DND-41 (cell line): ENCODE results near the gene GNAS-AS1.
A peak's percentile ranks its signal among the peaks of the same experiment; 100 is the strongest.

ENCODE experiments used
- ATAC-seq: fragments of 200-7000 bp; cut with Tn5 transposase; 3 replicates; pipeline ENCODE4 v1.9.1; 2021; ENCODE audit warnings: low read depth; ENCODE audit not compliant: insufficient read depth
- DNase-seq: peaks from one replicate; pipeline ENCODE4 v3.0.0-alpha.2; 2020
- H2AFZ ChIP-seq: 2 replicates; pipeline ENCODE4 v1.6.0; 2012; ENCODE audit warnings: low read depth, low read length
- H3K27ac ChIP-seq: 2 replicates; pipeline ENCODE4 v1.5.1; 2012; ENCODE audit warnings: low read length, inconsistent platforms
- H3K27me3 ChIP-seq: fragments of 200-600 bp; sonication (generic); 2 replicates; pipeline ENCODE4 v1.6.0; 2012; ENCODE audit warnings: low read length, mild to moderate bottlenecking, inconsistent platforms; ENCODE audit not compliant: insufficient read depth, poor library complexity
- H3K36me3 ChIP-seq: 2 replicates; pipeline ENCODE4 v1.5.1; 2012; ENCODE audit warnings: low read length, inconsistent platforms; ENCODE audit not compliant: insufficient read depth
- H3K4me1 ChIP-seq: 2 replicates; pipeline ENCODE4 v1.5.1; 2012; ENCODE audit warnings: mild to moderate bottlenecking, low read length; ENCODE audit not compliant: insufficient read depth
- H3K4me2 ChIP-seq: 2 replicates; pipeline ENCODE4 v1.6.0; 2012; ENCODE audit warnings: mild to moderate bottlenecking, moderate library complexity, low read length, inconsistent platforms; ENCODE audit not compliant: insufficient read depth
- H3K4me3 ChIP-seq, 2 experiments: fragments of 200-600 bp in 1 of 2; shearing (Covaris generic) in 1 of 2; 2 replicates each; pipeline ENCODE4 v1.5.1; 2012 to 2016; ENCODE audit warnings: inconsistent platforms in 2 of 2, low read length in 2 of 2, mild to moderate bottlenecking in 2 of 2, low read depth in 1 of 2, moderate library complexity in 1 of 2
- H3K79me2 ChIP-seq: 2 replicates; pipeline ENCODE4 v1.6.0; 2012; ENCODE audit warnings: low read length, inconsistent platforms; ENCODE audit not compliant: insufficient read depth
- H3K9ac ChIP-seq: 2 replicates; pipeline ENCODE4 v1.6.0; 2012; ENCODE audit warnings: low read depth, mild to moderate bottlenecking, inconsistent platforms, low read length, moderate library complexity
- H3K9me3 ChIP-seq: 2 replicates; pipeline ENCODE4 v1.5.1; 2012; ENCODE audit warnings: low read length, moderate library complexity, mild to moderate bottlenecking, inconsistent platforms; ENCODE audit not compliant: insufficient read depth, severe bottlenecking
- H4K20me1 ChIP-seq: 2 replicates; pipeline ENCODE4 v1.6.0; 2012; ENCODE audit warnings: low read length; ENCODE audit not compliant: insufficient read depth
- CTCF ChIP-seq: IDR thresholded peaks from 2 replicates; pipeline ENCODE4 v1.5.1; 2012; ENCODE audit warnings: borderline replicate concordance, low read length, moderate library complexity, mild to moderate bottlenecking; ENCODE audit not compliant: poor library complexity, severe bottlenecking; ENCODE audit errors: extremely low read depth
- EZH2 ChIP-seq: IDR thresholded peaks from 3 replicates; pipeline ENCODE4 v1.6.1; 2012; ENCODE audit warnings: borderline replicate concordance, low read depth, mild to moderate bottlenecking, moderate library complexity, low read length, inconsistent platforms; ENCODE audit not compliant: severe bottlenecking

The GNAS-AS1 gene

GRCh38 chr20:58818586-58819285, 32.0 kb downstream of the GNAS-AS1 start:
- no peak overlapping the region for H3K4me3 ChIP-seq
- no peak overlapping the region for H2AFZ ChIP-seq
- H4K20me1 ChIP-seq: no peaks in the 10 kb centered on the region; the same call in 1 of the 2 replicates
- no peaks in the 10 kb centered on the region for H3K79me2 ChIP-seq
- ATAC-seq: peak; percentile 62
- peaks cover 3% of the 10 kb centered on the region for H3K27me3 ChIP-seq
- H3K4me2 ChIP-seq: no peak overlapping the region
- TF ChIP-seq CTCF: no peak
- peak; percentile 55 for DNase-seq
- H3K9me3 ChIP-seq: peaks cover 5% of the 10 kb centered on the region
- no peaks in the 10 kb centered on the region for H3K36me3 ChIP-seq
- H3K4me1 ChIP-seq: peaks cover 10% of the 10 kb centered on the region
- no peak overlapping the region for H3K9ac ChIP-seq
- H3K27ac ChIP-seq: no peak overlapping the region

GRCh38 chr20:58817748-58818147, 33.0 kb downstream of the GNAS-AS1 start:
- no peak for TF ChIP-seq EZH2
- no peak for TF ChIP-seq CTCF
- H3K9me3 ChIP-seq: peaks cover 5% of the 10 kb centered on the region
- no peak overlapping the region for H3K27ac ChIP-seq
- H3K79me2 ChIP-seq: no peaks in the 10 kb centered on the region
- no peak overlapping the region for H3K4me3 ChIP-seq
- no peak for ATAC-seq
- no peak for DNase-seq
- H3K36me3 ChIP-seq: no peaks in the 10 kb centered on the region
- H2AFZ ChIP-seq: no peak overlapping the region
- H3K9ac ChIP-seq: no peak overlapping the region
- H3K4me1 ChIP-seq: peaks cover 10% of the 10 kb centered on the region
- H4K20me1 ChIP-seq: no peaks in the 10 kb centered on the region; the same call in 1 of the 2 replicates
- H3K27me3 ChIP-seq: peaks cover 3% of the 10 kb centered on the region
- H3K4me2 ChIP-seq: no peak overlapping the region

- H3K27ac ChIP-seq: no peak overlapping the region
- TF ChIP-seq CTCF (no peak), EZH2 (no peak)
Observed at GRCh38 chr20:58816957-58817651, 33.6 kb downstream of the GNAS-AS1 start.

More at GRCh38 chr20:58816957-58817651, 33.6 kb downstream of the GNAS-AS1 start:
- peaks cover 5% of the 10 kb centered on the region for H3K27me3 ChIP-seq
- H3K9ac ChIP-seq: no peak overlapping the region
- no peak overlapping the region for H3K4me3 ChIP-seq
- no peaks in the 10 kb centered on the region; the same call in 1 of the 2 replicates for H4K20me1 ChIP-seq
- H2AFZ ChIP-seq: no peak overlapping the region
- no peaks in the 10 kb centered on the region for H3K79me2 ChIP-seq
- H3K36me3 ChIP-seq: no peaks in the 10 kb centered on the region
- H3K4me2 ChIP-seq: no peak overlapping the region
- ATAC-seq: no peak
- H3K9me3 ChIP-seq: peaks cover 5% of the 10 kb centered on the region
- H3K4me1 ChIP-seq: peaks cover 10% of the 10 kb centered on the region
- no peak for DNase-seq
